ENCODE data around the gene UBE2V1.
"Not testable (repeated sequence)": the region's sequence is repeated elsewhere in the genome, so short reads cannot be mapped to it uniquely, and the experiment has no call there.

The UBE2V1 gene

DNA sequence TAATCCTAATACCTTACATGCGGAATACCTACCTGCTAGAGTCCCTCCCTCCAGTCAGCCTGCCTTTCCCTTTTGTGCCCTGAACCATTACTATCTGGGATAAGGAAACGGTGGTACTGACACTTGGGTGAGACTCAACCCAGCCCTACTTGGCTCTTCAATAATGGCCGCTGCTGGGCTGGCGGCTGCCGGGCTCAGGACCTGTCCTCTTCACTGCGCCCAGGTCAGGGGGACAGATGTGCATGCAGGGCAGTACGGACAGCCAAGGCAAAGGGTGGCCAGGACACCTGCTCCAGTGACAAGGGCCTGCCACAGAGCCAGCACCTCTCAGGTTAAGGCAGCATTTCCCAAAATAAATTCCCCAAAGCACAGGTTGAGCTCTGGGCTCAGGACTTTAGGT is 29.9 kb downstream of the UBE2V1 start:
- no peak for TF ChIP-seq EZH2phosphoT487 (conservative IDR thresholded peaks at IDR 0.05; ENCODE audit: low read length)
- TF ChIP-seq, protein P1, sequence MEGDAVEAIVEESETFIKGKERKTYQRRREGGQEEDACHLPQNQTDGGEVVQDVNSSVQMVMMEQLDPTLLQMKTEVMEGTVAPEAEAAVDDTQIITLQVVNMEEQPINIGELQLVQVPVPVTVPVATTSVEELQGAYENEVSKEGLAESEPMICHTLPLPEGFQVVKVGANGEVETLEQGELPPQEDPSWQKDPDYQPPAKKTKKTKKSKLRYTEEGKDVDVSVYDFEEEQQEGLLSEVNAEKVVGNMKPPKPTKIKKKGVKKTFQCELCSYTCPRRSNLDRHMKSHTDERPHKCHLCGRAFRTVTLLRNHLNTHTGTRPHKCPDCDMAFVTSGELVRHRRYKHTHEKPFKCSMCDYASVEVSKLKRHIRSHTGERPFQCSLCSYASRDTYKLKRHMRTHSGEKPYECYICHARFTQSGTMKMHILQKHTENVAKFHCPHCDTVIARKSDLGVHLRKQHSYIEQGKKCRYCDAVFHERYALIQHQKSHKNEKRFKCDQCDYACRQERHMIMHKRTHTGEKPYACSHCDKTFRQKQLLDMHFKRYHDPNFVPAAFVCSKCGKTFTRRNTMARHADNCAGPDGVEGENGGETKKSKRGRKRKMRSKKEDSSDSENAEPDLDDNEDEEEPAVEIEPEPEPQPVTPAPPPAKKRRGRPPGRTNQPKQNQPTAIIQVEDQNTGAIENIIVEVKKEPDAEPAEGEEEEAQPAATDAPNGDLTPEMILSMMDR (IDR thresholded peaks at IDR 0.05; ENCODE audit: insufficient read depth, low read length, poor library complexity, severe bottlenecking) = no peak
- Histone ChIP-seq H3K27ac (ENCODE audit: low read depth, low read length) (no peak overlapping the region), H3K9me3 (ENCODE audit: insufficient read depth, low read length) (no peaks in the 10 kb centered on the region), H3K27me3 (ENCODE audit: low read length) (no peaks in the 10 kb centered on the region), H4K20me1 (ENCODE audit: low read depth, low read length) (no peaks in the 10 kb centered on the region), H3K9me2 (replicated peaks; ENCODE audit: insufficient read depth, low read length) (no peaks in the 10 kb centered on the region), H3K36me3 (ENCODE audit: low read length) (no peaks in the 10 kb centered on the region; the same call in 1 of the 2 replicates), H3F3A (ENCODE audit: insufficient read depth) (peaks cover 11% of the 10 kb centered on the region), H3K9ac (ENCODE audit: low read length) (no peak overlapping the region), H3K4me3 (ENCODE audit: insufficient read depth, low read length, poor library complexity, severe bottlenecking) (no peak overlapping the region), H3K4me2 (ENCODE audit: low read depth, low read length, poor library complexity, severe bottlenecking) (no peak overlapping the region), H2AFZ (ENCODE audit: low read depth, low read length, severe bottlenecking) (no peak overlapping the region), H3K79me2 (ENCODE audit: insufficient read depth, low read length) (0 out of 2 replicates have a peak, but pooled peaks cover 6% of the 10 kb centered on the region)

DNA sequence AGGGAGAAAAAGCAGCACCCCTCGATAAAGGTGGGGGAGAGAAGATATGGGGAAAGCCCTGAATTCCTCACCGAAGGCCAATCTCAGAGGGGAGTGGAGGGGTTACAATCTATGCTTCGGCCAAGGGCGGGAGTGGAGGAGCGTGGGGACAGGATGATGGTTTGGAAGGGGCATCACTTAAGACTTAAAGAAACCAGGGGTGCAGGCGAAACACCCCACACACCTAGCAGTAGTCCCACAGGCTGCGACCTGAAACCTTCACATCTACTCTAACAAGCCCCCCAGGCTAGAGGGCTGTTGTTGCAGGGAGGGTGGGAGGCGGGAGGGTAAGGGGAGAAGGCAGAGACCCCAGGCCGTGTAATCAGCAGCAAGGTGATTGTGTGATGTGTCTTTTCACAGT is 30.9 kb downstream of the UBE2V1 start:
- not testable (repeated sequence) for H3K4me2 ChIP-seq (ENCODE audit: low read depth, low read length, poor library complexity, severe bottlenecking); H3K79me2 ChIP-seq (ENCODE audit: insufficient read depth, low read length); H2AFZ ChIP-seq (ENCODE audit: low read depth, low read length, severe bottlenecking); H3K9ac ChIP-seq (ENCODE audit: low read length); H3K36me3 ChIP-seq (ENCODE audit: low read length); H3K4me3 ChIP-seq (ENCODE audit: insufficient read depth, low read length, poor library complexity, severe bottlenecking); H3F3A ChIP-seq (ENCODE audit: insufficient read depth); H3K27ac ChIP-seq (ENCODE audit: low read depth, low read length); H3K9me3 ChIP-seq (ENCODE audit: insufficient read depth, low read length); H4K20me1 ChIP-seq (ENCODE audit: low read depth, low read length); H3K9me2 ChIP-seq (replicated peaks; ENCODE audit: insufficient read depth, low read length); H3K27me3 ChIP-seq (ENCODE audit: low read length)

DNA sequence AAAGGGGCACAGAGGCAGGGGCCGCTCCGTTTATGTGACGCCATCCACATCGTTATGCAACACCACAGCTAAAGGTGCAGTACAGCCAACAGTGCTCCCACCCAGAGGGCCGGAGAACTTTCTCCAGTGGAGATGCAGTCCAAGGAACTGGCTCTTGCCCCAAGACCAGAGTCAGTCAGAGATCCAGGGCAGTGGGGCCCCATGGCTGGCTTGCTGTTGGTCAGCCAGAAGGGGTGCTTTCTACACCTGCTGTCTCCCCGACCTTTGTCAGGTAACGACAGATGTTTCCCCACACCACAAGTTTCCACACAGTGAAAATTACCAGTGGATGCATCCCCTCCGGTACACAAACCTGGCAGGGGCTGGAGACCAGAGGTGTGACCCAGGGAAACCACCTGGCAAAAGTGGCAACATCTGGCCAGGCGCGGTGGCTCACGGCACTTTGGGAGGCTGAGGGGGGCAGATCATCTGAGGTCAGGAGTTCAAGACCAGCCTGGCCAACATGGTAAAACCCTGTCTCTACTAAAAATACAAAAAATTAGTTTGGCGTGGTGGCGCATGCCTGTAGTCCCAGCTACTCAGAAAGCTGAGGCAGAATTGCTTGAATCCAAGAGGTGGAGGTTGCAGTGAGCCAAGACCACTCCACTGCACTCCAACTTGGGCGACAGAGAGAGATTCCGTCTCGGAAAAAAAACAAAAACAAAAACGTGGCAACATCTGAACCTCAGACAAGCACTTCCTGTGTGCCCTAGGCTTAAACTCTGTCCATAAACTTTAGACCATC is 34.9 kb downstream of the UBE2V1 start:
- H3F3A ChIP-seq (ENCODE audit: insufficient read depth) = no peaks in the 10 kb centered on the region
- no peaks in the 10 kb centered on the region for H3K36me3 ChIP-seq (ENCODE audit: low read length)
- H3K79me2 ChIP-seq (ENCODE audit: insufficient read depth, low read length) = no peaks in the 10 kb centered on the region
- H2AFZ ChIP-seq (ENCODE audit: low read depth, low read length, severe bottlenecking) = no peak overlapping the region
- no peaks in the 10 kb centered on the region for H3K9me2 ChIP-seq (replicated peaks; ENCODE audit: insufficient read depth, low read length)
- H3K4me2 ChIP-seq (ENCODE audit: low read depth, low read length, poor library complexity, severe bottlenecking) = no peak overlapping the region
- TF ChIP-seq, protein P1 (IDR thresholded peaks at IDR 0.05; ENCODE audit: insufficient read depth, low read length, poor library complexity, severe bottlenecking) = no peak
- TF ChIP-seq EZH2phosphoT487 (conservative IDR thresholded peaks at IDR 0.05; ENCODE audit: low read length) = no peak
- no peak overlapping the region for H3K9ac ChIP-seq (ENCODE audit: low read length)
- no peaks in the 10 kb centered on the region for H4K20me1 ChIP-seq (ENCODE audit: low read depth, low read length)
- H3K27ac ChIP-seq (ENCODE audit: low read depth, low read length) = no peak overlapping the region
- H3K9me3 ChIP-seq (ENCODE audit: insufficient read depth, low read length) = no peaks in the 10 kb centered on the region
- H3K27me3 ChIP-seq (ENCODE audit: low read length) = no peaks in the 10 kb centered on the region
- H3K4me3 ChIP-seq (ENCODE audit: insufficient read depth, low read length, poor library complexity, severe bottlenecking) = no peak overlapping the region

DNA sequence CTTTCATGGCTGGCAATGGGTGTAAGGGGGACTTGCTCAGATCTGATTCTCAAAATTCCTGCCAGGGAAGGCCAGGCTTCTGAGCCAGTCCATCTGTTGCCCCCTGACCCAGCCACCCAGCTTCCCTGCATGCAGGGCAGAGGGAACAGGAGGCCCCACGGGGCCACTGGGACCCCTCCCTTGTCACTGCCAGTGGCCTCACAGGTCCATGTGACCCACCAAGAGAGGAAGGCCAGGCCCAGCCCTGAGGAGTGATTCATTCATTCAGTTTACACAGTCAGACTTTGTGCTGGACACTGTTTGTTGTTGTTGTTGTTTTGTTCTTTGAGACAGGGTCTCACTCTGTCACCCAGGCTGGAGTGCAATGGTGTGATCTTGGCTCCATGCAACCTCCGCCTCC is 39.5 kb downstream of the UBE2V1 start:
- Histone ChIP-seq H3K4me2 (ENCODE audit: low read depth, low read length, poor library complexity, severe bottlenecking) (no peak overlapping the region), H3K9me2 (replicated peaks; ENCODE audit: insufficient read depth, low read length) (no peaks in the 10 kb centered on the region), H3K79me2 (ENCODE audit: insufficient read depth, low read length) (no peaks in the 10 kb centered on the region), H3K9me3 (ENCODE audit: insufficient read depth, low read length) (no peaks in the 10 kb centered on the region), H3K27me3 (ENCODE audit: low read length) (no peaks in the 10 kb centered on the region), H3K36me3 (ENCODE audit: low read length) (no peaks in the 10 kb centered on the region), H2AFZ (ENCODE audit: low read depth, low read length, severe bottlenecking) (no peak overlapping the region), H3F3A (ENCODE audit: insufficient read depth) (no peaks in the 10 kb centered on the region), H3K27ac (ENCODE audit: low read depth, low read length) (no peak overlapping the region), H3K9ac (ENCODE audit: low read length) (no peak overlapping the region), H3K4me3 (ENCODE audit: insufficient read depth, low read length, poor library complexity, severe bottlenecking) (no peak overlapping the region), H4K20me1 (ENCODE audit: low read depth, low read length) (no peaks in the 10 kb centered on the region)
- no peak for TF ChIP-seq EZH2phosphoT487 (conservative IDR thresholded peaks at IDR 0.05; ENCODE audit: low read length)
- TF ChIP-seq, protein P1 (IDR thresholded peaks at IDR 0.05; ENCODE audit: insufficient read depth, low read length, poor library complexity, severe bottlenecking) = no peak

Measured in SU-DHL-6 (cell line).